Fibroblast of skin of back (primary cell): ENCODE measurements around the gene MAP3K3.

Source experiments
- DNase-seq: peaks from one replicate; pipeline ENCODE4 v3.0.0-alpha.2; 2013

The MAP3K3 gene

DNA sequence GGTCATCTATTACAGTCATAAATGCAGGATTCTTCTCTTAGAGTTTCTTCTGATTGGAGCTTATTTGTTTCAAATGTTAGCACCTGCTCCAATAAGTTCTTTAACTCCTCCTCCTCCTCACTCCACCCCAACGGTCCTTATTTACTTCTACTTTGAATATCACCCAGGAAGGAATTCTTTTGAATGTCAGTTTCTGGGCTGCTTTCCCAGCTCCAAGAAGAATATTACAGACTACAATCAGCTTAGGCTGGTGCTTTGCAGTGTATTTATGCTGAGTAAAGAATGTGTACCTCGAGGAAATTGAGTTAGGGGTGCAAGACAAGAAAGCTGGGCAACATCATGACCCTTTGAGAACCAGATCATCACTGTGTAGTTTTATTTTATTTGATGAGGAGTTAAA, 30.8 kb downstream of the MAP3K3 start:
- DNase-seq, result no peak

DNA sequence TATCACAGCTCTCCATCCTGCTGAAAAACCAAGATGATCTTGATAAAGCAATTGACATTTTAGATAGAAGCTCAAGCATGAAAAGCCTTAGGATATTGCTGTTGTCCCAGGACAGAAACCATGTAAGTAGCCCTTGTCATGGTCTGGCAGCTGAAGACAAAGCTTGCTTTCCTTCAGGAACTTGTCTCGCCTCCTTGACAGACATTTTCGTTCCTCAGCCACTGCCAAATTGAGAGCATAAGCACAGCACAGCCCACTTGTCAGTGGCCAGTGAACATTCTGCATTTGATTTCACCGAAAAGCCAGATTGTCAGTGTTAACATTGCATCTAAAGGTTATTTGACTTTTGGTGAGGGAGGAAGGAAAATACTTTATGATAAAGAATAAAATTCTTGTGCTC, 35.6 kb downstream of the MAP3K3 start:
- no peak for DNase-seq

DNA sequence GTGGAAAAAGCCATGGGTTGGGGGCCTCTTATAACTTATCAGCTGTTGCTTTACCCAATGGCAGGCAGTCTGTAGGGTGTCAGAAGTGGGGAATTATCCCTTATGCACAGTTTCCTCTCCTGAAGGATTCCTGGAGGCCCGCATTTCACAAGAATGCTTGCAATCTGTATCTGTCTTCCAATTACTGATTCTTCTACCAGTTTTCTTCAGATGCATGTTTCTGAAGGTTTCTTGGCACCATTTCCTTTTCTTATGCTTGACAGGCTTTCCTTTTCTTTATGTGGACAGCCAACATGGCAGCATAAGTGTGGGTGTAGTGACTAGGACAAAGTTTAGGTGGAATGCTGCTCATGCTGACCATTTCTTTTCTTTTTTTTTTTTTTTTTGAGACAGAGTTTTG, 36.1 kb downstream of the MAP3K3 start:
- no peak for DNase-seq

DNA sequence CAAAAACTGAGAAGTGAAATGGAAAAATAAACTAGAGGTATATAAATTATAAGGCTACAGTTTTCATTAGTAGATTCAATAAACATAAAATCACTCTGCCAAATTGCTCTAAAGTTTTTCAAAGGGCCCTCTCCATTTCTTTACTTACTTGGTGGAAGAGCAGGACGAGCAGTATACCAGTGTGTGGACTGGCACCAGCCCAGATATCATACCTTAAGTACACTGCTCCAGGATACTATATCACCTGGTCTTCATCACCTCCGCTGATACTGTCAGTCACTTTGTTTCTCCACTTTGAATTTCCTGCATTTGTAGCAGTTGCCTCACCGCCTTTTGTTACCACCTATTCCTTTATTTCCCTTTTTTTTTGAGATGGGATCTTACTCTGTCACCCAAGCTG, 37.6 kb downstream of the MAP3K3 start:
- DNase-seq, result no peak

DNA sequence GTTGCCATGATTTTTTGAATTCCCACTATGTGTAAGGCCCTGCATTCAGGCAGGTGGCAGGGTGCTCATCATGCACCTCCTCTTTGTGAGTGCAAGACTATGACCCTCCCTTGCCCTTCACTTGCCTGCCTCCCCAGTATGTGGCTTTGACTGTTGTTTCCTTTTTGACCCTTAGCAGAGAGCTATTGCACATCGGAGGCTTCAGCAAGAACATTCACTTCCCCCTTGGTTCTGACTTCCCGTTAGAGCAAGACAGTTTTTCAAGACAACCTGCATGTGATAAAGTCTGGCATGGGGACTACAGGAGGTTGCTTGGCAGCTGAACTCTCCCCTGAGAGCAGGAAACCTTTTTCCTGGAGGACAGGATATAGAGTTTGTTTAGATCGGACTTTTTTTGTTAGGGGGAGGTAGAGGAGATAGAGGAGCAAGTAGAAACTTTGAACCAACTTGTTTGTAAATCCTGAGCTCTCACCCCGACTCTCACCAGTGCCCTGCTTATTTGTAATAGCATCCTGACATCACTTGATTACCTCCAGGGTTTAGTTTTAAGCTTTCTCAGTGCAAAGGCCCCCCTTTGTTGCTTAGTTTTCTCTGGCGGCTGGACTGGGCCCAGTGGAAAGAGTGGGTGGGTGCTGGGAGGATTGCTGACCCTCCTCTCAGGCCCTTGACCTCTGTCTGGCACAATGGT, 43.5 kb downstream of the MAP3K3 start:
- DNase-seq, result no peak

DNA sequence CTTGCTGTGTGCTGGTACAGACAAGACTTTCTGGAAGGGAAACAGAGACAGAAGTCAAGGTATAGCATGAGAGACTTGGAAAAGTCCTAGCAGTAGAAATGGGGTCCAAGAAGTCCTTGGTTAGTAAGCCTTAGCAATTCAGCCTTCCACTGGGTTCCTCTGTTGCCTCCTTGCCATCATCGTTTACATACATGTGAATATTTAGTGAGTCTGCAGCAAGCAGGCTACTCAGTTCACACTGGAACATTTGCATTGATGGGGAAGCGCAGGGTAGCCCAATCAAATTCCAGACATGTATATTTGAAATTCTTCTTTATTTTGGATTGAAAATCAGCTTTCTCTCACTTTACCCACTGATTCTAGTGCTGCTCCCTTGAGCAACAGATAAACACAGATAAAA, 50.6 kb downstream of the MAP3K3 start:
- DNase-seq, result no peak

DNA sequence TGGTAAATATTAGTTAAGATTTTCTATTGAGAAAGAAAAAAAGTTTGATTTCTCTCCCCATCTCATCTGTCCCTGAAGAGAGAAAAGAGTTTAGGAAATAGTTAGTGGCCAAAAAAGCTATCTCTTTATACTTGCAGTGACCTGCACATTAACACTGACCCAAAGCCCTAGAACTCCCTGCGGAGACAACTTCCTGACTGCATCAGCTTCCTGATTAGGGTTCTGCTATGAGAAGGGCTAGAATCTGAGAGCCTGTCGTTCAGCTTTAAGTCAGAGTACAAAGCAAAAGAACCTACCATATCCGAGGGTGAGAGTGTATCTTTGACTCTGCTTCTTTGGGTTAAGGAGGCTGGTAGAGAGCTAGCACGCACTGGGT, 53.0 kb downstream of the MAP3K3 start:
- DNase-seq, result peak; percentile 27

DNA sequence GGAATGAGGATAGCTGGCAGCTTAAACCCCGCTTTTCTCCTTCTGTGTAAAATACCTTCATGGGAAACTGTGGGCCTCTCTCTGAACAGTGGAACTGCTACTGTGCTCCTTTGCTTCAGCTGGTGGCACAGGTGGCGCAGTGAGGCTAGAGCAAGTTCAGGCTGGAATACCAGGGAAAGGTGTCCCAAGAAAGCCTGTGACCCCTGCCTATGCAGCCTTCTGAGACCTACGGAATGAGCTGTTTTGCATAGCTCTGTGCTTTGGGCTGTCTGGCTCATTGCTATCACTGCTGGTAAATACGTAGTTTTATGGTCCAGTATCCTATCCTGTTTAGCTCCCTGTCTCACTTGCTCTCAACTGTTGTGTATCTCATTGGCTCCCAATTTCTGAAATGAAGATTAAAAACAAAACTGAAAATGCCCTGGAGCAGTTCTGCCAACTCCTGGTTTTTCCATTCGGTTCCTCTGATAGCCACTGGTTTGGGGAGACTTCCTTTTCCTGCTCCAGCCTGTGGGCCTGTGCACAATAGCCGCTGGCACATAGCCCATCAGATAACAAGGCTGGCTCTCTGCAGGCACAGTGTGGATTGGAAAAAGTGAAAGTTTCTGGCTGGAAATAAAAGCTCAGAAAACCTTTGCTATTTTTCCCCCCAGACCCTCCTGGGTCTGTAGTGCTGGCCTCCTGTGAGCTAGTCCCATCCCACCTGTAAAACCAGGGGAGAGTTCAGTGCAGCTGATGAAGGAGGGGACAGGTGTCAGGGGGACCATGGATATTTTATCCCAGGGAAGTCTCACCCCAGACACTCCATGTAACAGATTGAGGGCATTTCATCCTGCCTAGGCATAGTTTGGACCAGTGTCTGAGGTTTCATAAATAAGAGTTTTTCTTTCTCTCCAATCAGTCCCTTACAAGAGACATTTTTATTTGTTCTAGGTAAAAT, 53.7 kb downstream of the MAP3K3 start:
- peak; percentile 86 for DNase-seq

DNA sequence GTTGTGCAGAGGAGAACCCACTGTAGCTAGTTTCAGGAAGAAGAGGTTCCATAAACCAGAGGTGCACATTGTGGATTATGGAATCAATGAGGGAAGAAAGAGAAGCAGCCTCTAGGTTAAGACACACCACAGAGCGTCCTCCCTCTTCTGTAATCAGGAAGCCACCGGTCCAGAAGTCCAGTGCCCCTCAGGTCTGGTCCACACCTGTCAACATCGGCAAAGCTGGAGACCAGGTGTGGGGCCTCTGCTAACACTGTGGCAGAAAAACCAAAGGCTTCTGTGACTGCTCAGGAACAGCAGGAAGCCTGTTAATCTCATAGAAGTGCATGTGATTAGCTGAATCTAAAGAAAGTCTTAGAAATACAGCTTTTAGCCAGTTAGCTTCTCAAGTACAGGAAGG, 54.4 kb downstream of the MAP3K3 start:
- DNase-seq, result no peak

DNA sequence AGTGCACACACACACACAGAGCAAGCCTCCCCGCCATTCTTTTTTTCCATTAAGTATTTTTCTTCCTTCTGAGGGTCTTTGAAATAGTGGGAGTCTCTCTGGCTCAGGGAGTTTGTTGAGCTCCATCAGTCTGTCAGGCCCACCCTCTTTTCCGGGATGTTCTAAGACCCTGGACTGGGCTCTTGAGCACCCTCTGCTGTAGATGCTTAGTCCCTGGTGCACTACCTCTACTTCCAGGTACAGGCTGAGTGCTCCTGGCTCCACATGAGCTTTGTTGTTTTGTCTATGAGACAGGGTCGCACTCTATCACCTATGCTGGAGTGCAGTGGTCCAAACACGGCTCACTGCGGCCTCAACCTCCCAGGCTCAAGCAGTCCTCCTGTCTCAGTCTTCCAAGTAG, 57.0 kb downstream of the MAP3K3 start:
- no peak for DNase-seq

DNA sequence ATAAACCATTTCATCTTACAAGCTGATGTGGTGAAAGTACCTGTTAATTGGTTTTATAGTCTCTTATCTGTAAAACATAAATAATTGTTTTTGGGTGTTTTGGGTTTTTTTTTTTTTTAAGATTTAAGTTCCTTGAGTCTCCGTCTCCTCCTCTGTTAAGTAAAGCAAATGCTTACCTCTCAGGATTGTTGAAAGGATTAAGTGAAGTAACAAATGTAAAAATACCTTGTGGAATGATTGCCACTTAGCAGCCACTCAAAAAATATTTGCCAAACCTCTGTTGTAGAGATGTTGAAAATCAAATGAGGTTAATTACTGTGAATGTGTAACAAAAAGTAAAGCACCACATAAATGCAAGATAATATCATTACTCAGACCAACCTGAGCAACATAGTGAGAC, 58.5 kb downstream of the MAP3K3 start:
- DNase-seq, result no peak

DNA sequence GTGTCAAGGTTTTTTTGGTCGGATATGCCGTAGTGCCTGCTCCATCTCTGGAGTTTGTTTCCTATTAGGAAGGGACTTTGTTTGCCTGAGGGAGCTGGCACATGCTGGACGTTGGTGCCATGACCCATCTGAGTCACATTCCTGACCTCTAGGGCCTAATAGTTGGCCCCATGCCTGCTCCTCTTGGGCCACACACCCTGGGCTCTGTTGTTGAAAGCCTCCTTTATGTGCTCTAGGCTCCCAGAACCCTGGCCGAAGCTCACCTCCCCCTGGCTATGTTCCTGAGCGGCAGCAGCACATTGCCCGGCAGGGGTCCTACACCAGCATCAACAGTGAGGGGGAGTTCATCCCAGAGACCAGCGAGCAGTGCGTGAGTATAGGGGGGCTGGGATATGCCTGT, 59.3 kb downstream of the MAP3K3 start:
- DNase-seq, result no peak

DNA sequence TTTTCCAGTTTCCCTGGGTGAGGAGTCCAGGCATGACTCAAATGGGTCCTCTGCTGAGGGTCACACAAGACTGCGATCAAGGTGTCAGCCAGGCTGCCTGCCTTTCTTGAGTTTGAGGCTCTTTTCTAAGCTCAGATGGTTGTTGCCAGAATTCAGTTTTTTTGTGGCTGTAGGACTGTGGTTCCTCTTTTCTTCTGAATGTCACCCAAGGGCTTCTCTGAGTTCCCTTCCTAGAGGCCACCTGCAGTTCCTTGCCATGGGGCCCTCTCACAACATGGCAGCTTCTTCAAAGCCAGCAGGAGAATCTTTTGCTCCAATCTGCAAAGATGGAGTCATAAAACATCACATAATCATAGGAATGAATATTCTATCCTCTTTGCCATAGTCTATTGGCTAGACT, 60.2 kb downstream of the MAP3K3 start:
- DNase-seq, result no peak

DNA sequence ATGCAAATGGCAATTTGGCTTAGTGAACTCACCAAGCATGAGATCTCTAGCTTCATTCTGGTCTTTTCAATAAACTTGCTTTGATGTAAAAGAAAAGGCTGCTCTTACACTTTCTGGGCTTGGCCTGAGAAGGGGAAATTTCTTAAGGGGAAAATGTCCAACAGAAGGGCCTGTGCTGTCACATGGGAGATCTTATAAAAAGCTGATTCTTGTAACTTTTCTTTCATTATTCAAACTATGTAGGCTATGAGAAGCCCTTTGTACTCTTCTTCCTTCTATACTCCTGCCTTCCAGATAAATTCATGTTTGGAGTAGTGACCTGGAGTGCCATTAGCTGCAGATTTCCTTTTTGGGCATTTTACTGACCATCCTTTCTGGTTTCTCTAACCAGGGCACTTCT, 60.8 kb downstream of the MAP3K3 start:
- no peak for DNase-seq

DNA sequence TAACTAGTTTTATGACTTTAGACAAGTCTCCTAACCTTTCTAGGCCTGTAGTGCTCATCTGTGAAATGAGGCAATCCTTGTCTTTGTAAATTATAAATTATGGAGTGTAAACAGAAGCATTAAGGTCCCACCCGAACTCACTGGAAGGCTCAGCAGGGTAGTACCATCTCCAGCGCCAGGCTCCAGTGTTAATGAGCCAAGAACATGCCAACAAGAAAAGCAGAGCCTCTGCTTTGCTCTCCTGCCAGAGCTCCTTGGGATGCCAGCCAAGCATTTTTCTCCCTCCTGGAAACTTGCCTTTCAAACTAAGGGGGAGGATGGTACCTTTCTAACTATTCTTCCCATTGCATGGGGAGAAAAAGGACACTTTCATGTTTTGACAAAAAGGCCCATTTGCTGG, 62.8 kb downstream of the MAP3K3 start:
- no peak for DNase-seq

DNA sequence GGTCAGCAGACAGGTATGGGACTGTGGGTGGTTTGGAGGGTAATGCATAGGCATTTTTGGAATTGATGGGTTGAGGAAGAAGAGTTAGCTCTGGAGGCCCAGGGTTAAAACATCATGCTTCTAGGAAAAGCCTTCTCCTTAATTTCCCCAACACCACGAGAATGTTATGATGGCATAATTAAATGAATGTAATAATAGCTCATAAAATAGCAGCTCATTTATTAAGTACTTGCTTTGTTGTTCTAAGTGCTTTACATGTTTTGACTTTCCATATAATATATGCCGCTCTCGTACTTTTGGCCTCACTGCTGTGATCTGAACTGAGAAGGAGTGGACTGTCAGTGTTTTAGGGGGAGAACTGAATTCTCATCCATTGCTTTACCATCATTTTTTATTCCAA, 63.4 kb downstream of the MAP3K3 start:
- no peak for DNase-seq

DNA sequence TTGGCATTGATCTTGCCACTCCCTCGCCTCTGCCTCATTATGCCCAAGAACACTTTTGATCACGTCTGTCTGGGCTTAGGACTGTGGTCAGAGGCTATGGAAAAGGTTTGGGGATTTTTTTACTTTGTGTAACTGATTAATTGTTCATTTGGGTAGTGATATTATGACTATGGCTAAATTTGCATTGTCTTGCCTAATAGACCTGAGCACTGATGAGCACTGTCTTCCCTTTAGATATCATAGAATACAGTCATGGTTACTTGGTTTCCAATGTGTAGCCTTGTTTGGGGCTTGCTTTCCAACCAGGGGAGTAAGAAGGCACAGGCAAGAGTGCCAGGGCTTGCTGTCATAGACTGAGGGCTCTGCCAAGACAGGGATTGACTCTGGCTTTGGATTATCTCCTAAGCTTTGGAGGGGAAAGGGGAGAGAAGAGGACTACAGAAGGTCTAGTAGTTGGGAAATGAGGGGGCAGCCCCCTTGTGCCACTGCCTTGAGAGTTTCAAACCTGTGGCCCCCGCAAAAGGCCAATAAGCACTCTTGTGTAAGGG, 64.0 kb downstream of the MAP3K3 start:
- no peak for DNase-seq

DNA sequence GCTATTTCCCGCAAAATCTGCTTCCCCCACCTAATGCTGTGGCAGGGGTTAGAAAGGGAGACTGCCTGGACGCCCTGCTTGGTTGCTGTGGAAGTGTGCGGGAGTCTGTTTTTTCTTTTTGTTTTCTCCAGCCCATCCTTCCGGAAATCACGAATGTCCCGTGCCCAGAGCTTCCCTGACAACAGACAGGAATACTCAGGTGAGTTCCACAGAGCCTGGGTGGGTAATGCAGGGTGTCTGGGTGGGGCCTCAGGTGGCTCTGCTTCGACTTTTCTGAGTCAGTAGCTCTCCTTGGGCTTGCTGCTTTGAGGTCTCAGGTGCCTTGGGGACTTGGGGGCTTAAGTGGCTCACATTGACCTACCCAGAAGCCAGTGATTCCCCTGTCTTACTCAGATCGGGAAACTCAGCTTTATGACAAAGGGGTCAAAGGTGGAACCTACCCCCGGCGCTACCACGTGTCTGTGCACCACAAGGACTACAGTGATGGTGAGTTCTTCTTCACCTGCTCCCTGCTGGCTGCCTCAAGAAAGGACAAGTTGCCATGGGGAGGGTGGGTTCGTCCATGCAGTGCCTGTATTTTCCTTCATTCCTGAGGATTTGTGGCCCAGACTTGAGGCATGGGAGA, 66.3 kb downstream of the MAP3K3 start:
- no peak for DNase-seq

DNA sequence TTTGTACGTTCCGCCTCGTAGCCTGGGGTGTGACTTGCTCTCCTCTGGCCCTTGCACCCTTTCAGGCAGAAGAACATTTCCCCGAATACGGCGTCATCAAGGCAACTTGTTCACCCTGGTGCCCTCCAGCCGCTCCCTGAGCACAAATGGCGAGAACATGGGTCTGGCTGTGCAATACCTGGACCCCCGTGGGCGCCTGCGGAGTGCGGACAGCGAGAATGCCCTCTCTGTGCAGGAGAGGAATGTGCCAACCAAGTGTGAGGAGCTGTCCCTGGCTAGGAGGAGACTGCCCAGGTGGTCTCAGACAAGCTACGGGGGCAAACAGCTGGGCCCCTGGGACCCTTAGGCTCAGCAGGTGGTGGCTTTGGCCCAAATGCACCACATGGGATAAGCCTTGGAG, 67.3 kb downstream of the MAP3K3 start:
- no peak for DNase-seq

DNA sequence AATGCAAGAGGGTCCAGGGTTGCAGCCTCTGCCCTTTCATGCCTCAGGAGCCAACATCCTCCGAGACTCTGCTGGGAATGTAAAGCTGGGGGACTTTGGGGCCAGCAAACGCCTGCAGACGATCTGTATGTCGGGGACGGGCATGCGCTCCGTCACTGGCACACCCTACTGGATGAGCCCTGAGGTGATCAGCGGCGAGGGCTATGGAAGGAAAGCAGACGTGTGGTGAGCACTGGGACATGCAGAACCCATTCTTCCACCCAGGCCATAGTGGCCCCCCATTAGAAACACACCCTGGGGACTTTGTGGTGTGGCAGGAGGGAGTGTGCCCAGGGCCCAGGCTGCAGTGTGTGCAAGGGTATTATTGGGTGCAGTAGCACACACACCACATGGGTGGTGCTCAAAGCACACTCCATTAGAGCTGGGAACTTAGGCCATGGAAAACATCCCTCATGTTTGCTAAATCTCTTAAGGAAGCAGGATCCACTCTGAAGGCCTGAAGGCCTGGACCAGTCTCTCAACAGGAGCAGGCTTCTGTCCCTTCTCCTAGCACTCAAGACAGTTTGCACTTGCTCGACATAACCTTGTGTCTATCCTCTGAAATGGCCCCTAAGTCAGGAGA, 70.1 kb downstream of the MAP3K3 start:
- DNase-seq, result no peak

DNA sequence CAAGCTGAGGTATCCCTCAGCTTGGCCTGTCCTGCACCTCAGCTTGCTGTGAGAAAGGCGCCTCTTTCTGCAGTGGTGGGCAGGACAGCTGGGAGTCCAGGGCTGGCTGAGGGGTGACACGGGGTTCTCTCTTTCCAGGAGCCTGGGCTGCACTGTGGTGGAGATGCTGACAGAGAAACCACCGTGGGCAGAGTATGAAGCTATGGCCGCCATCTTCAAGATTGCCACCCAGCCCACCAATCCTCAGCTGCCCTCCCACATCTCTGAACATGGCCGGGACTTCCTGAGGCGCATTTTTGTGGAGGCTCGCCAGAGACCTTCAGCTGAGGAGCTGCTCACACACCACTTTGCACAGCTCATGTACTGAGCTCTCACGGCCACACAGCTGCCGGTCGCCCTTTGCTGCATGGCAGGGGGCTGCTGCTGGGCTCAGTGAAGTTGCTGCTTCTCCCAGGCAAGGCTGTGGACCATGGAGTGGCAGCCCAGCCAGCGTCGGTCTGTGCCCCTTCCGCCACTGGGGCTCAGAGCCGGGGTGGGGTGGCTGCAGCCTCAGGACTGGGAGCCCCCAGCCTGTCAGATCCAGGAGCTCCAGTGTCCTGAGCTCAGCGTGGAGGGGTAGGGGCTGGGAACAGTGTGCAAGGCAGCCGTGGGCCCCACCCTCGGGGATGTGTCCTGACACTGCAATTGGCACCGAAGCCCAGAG, 71.3 kb downstream of the MAP3K3 start:
- no peak for DNase-seq

DNA sequence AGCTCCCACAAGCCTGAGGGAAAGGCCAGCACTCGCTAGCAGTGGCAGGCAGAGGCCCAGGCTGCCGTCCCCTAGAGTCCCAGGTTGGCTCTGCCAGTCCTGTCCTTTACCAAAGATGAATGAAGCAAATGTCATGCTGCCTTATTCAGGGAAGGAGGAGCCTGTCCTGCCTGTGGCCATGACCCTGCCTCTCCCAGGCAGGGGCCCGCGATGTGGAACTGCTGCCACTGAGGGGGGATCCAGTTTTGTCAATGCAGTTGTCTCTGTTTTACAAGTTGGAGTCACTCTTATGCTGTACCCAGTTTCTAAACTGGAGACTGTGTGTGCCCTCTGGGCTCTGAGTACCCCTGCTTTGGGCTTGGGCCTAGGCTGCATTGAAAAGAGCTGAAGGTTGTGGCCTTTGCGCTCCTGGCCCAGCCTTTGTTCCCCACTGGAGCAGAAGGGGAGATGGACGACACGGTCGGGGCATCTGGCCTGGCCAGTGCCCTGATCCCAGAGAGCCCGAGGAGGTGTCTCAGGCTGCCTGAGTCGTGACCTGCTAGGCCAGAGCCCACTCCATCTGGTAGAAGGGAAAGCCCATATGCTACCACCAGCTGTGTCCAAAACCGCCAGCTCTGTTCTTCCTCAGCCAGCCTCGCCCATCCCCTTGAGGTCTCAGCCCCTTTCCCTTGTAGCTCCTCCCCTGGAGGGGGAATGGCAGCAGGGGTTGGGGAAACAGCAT, 72.2 kb downstream of the MAP3K3 start:
- peak; percentile 17 for DNase-seq
